ENCODE results near the gene TRMT10B. TPM values are rescaled to one million over a fixed set of nuclear protein-coding genes. Genes with fewer than 3 reads are reported as not detected.

Gene TRMT10B
- total and polyA plus RNA-seq, 2 donors from 2014 or later = 5.2 to 12.4 TPM

- no peak overlapping the region for H3K4me3 ChIP-seq (ENCODE audit: low read length in 3 of 3)
- H3K27ac ChIP-seq (ENCODE audit: low read depth in 2 of 2, low read length in 2 of 2) = no peak overlapping the region
- no peak for DNase-seq
- no peaks in the 10 kb centered on the region for H3K4me1 ChIP-seq (ENCODE audit: control insufficient read depth in 2 of 3, insufficient read depth in 2 of 3, low read depth in 1 of 3, low read length in 3 of 3)
- no peaks in the 10 kb centered on the region for H3K36me3 ChIP-seq (ENCODE audit: control insufficient read depth in 2 of 3, insufficient read depth in 3 of 3, low read length in 3 of 3)
- intact Hi-C loops (cut with DNase I) = no loop called here
- H3K27me3 ChIP-seq (ENCODE audit: control insufficient read depth, insufficient read depth, low read length) = no peaks in the 10 kb centered on the region
- H3K9me3 ChIP-seq (ENCODE audit: control insufficient read depth in 2 of 3, insufficient read depth in 1 of 3, low read length in 3 of 3) = no peaks in the 10 kb centered on the region
- FAIRE-seq = no peak
- H3K9ac ChIP-seq (ENCODE audit: low read length in 3 of 3) = no peak overlapping the region
- TF ChIP-seq CTCF (IDR thresholded peaks at IDR 0.05; ENCODE audit: borderline replicate concordance, extremely low read depth, insufficient read depth) = no peak
Measured at GRCh38 chr9:37790096-37790495, 36.5 kb downstream of the TRMT10B start.

- Histone ChIP-seq H3K9ac (ENCODE audit: low read length in 3 of 3) (no peak overlapping the region), H3K9me3 (ENCODE audit: control insufficient read depth in 2 of 3, insufficient read depth in 1 of 3, low read length in 3 of 3) (no peaks in the 10 kb centered on the region), H3K27ac (ENCODE audit: low read depth in 2 of 2, low read length in 2 of 2) (no peak overlapping the region), H3K4me3 (ENCODE audit: low read length in 3 of 3) (no peak overlapping the region), H3K4me1 (ENCODE audit: control insufficient read depth in 2 of 3, insufficient read depth in 2 of 3, low read depth in 1 of 3, low read length in 3 of 3) (no peaks in the 10 kb centered on the region), H3K36me3 (ENCODE audit: control insufficient read depth in 2 of 3, insufficient read depth in 3 of 3, low read length in 3 of 3) (no peaks in the 10 kb centered on the region), H3K27me3 (ENCODE audit: control insufficient read depth, insufficient read depth, low read length) (no peaks in the 10 kb centered on the region)
- DNase-seq (no peak), FAIRE-seq (no peak)
- no peak for TF ChIP-seq CTCF (IDR thresholded peaks at IDR 0.05; ENCODE audit: borderline replicate concordance, extremely low read depth, insufficient read depth)
- intact Hi-C loops (cut with DNase I) = no loop called here
Measured at GRCh38 chr9:37792122-37792521, 38.5 kb downstream of the TRMT10B start.

- H3K36me3 ChIP-seq (ENCODE audit: control insufficient read depth in 2 of 3, insufficient read depth in 3 of 3, low read length in 3 of 3) = no peaks in the 10 kb centered on the region
- H3K4me1 ChIP-seq (ENCODE audit: control insufficient read depth in 2 of 3, insufficient read depth in 2 of 3, low read depth in 1 of 3, low read length in 3 of 3) = peaks cover 0 to 4% (median 0%) of the 10 kb centered on the region in 3 donors
- no peak for FAIRE-seq
- no peaks in the 10 kb centered on the region for H3K9me3 ChIP-seq (ENCODE audit: control insufficient read depth in 2 of 3, insufficient read depth in 1 of 3, low read length in 3 of 3)
- H3K4me3 ChIP-seq (ENCODE audit: low read length in 3 of 3) = no peak overlapping the region
- H3K27ac ChIP-seq (ENCODE audit: low read depth in 2 of 2, low read length in 2 of 2) = no peak overlapping the region
- no peak for TF ChIP-seq CTCF (IDR thresholded peaks at IDR 0.05; ENCODE audit: borderline replicate concordance, extremely low read depth, insufficient read depth)
- H3K9ac ChIP-seq (ENCODE audit: low read length in 3 of 3) = no peak overlapping the region
- DNase-seq = no peak
- H3K27me3 ChIP-seq (ENCODE audit: control insufficient read depth, insufficient read depth, low read length) = no peaks in the 10 kb centered on the region
- intact Hi-C loops (cut with DNase I) = no loop called here
Measured at GRCh38 chr9:37796232-37796631, 42.6 kb downstream of the TRMT10B start.

GRCh38 chr9:37798677-37799076 lies 45.1 kb downstream of the TRMT10B start:
- H3K27ac ChIP-seq (ENCODE audit: low read depth in 2 of 2, low read length in 2 of 2) = no peak overlapping the region
- FAIRE-seq = no peak
- H3K4me3 ChIP-seq (ENCODE audit: low read length in 3 of 3) = no peak overlapping the region
- intact Hi-C loops (cut with DNase I) = no loop called here
- H3K27me3 ChIP-seq (ENCODE audit: control insufficient read depth, insufficient read depth, low read length) = no peaks in the 10 kb centered on the region
- H3K36me3 ChIP-seq (ENCODE audit: control insufficient read depth in 2 of 3, insufficient read depth in 3 of 3, low read length in 3 of 3) = no peaks in the 10 kb centered on the region
- no peak for TF ChIP-seq CTCF (IDR thresholded peaks at IDR 0.05; ENCODE audit: borderline replicate concordance, extremely low read depth, insufficient read depth)
- no peak for DNase-seq
- H3K4me1 ChIP-seq (ENCODE audit: control insufficient read depth in 2 of 3, insufficient read depth in 2 of 3, low read depth in 1 of 3, low read length in 3 of 3) = peaks cover 0 to 12% (median 4%) of the 10 kb centered on the region in 3 donors
- H3K9me3 ChIP-seq (ENCODE audit: control insufficient read depth in 2 of 3, insufficient read depth in 1 of 3, low read length in 3 of 3) = no peaks in the 10 kb centered on the region
- H3K9ac ChIP-seq (ENCODE audit: low read length in 3 of 3) = no peak overlapping the region
